GM15510 (cell line): ENCODE measurements around the gene C5AR2.

Experiments used
- POLR2A ChIP-seq: IDR thresholded peaks from 3 replicates; pipeline ENCODE4 v1.6.1; 2011; ENCODE audit warnings: borderline replicate concordance; ENCODE audit not compliant: insufficient read length; ENCODE audit errors: extremely low read depth

C5AR2 gene

DNA sequence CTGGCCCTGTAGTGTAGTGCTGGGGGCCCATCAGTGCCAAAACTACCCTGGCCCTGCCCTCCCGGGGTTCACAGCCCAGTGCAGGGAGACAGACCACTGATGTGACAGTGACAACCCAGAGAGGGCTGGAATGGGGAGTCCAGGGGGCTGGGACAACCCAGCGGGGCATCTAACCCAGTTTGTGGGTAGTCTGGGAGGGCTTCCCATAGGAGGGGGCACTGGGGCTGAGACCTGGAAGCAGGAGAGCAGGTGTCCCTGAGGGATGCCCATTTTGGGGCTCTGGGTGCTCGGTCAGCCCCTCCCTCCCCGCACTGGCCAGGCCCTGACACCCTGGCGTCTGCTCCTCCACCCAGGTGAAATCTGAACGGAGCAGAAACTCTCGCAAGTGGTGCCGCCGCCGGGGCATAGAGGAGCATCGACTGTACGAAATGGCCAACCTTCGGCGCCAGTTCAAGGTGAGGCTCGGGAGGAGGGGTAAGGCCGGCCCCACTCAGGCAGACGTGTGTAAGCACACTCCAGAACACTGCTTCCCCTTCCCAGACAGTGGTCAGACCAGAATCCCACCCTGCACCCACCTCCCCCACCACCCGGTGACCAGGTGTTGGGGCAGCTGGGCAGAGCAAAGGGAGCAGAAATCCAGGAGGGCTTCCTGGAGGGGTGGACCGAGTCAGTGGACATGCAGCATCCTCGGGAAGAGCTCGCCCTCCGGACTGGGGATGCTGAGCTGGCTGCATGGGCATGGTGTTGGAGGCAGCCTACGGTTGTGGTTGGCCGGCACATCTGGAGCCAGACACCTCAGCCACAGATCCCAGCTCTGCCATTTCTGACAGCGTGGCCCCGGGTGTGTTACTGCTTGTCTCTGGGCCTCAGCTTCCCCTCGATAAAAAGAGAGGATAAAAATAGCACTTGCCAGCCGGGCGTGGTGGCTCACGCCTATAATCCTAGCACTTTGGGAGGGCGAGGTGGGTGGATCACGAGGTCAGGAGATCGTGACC is 41.6 kb downstream of the C5AR2 start:
- TF ChIP-seq POLR2A: no peak

DNA sequence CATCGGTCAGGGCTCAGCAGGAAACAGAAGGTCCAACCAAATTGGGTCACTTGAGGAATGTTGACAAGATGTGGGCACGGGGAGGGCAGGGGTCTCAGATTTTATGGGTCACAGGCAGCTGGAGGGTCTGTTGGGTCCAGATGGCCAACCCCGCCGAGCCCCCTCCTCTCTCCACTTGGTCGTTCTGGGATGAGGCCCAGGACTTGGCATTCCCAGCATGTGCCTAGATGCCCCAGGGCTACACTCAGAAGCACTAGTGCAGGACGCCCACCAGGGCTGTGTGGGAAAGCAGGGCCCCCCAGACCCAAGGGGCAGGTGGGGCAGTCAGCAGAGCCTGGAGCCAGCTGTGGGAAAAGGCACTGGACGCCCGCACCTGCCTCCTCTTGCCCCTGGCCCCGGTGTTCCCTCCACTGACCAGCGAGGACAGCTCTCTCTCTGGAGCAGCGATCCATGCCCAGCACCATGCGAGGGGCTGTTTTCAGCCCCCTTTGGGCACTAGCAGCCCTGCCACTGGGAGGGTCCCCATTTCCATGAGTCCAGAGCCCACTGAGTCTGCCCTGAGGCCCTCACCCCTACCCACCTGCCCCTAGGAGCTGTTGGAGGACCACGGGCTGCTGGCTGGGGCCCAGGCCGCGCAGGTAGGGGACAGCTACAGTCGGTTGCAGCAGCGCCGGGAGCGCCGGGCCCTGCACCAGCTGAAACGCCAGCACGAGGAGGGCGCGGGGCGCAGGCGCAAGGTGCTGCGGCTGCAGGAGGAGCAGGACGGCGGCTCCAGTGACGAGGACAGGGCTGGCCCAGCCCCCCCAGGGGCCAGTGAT is 43.1 kb downstream of the C5AR2 start:
- no peak for TF ChIP-seq POLR2A

DNA sequence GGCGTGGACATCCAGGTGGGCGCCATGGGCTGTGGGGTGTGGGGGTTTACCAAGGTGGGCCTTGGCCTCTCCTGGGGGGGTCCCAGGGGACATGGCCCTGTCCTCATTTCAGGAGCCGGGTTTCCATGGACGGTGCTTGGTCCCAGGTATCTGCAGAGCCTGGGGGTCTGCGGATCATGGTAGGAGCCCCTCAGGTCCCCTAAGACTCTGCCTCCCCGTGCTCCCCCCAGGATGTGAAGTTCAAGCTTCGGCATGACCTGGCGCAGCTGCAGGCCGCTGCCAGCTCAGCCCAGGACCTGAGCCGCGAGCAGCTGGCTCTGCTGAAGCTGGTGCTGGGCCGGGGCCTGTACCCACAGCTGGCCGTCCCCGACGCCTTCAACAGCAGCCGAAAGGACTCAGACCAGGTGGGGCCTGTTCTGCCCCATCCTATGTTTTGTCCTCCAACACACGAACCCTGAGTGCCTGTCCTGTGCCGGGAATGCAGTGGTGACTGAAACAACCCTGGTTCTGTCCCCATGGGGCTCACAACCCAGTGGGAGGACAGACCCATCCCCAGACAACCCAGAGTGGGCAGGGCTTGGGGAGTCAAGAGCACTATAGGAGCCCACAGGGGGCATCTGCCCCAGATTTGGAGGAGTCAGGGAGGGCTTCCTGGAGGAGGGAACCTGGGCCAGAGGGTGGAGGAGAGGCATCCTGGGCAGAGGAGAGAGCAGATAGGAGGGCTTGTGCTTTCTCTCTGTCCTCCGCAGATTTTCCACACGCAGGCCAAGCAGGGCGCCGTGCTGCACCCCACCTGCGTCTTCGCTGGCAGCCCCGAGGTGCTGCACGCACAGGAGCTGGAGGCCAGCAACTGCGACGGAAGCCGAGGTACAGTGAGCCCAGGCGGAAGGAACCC is 44.0 kb downstream of the C5AR2 start:
- TF ChIP-seq POLR2A: no peak

DNA sequence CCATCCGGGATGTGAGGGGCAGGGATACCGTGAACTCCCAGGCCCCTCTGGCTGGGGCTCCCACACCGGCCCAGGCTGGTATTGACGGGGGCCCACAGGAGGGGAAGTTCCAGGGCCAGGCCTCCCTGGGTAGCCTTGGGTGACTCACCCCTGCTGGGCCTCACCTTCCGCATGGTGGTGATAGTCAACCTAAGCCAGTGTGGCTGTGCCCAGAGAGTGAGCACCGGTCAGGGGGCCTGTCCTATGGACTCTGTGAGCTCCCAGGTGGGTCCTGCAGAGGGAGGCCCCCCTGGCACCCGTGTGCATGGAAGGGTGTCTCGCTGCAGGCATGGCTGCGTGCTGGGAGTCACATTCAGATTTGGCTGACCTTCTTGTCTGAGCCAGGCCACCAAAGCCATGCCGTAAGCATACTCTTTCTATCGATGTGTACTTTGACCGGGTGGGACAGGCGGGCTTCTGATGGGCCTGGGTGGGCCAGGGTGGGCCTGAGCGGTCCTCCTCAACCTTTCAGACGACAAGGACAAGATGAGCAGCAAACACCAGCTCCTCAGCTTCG is 44.7 kb downstream of the C5AR2 start:
- TF ChIP-seq POLR2A: no peak

DNA sequence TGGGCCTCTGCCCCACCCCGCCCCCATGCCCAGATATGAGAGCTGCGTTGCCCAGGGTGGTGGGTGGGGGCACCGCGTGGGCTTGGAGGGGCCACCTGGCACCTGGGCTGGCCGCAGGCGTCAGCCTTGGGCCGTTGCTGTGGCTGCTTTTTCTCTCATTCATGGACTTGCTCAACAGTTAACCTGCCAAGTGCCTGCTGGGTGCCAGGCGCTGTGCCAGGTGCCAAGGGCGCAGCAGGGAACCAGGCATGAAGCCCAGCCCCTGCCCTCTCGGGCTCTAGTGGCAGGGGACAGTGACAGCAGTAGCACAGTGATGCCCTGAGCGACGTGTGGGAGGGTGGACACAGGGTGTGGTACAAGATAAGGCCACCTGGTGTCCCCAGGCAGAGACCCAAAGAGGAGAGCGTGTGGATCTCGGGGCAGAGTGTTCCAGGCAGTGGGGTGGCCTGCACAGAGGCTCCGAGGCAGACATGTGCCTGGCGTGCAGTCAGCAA is 45.3 kb downstream of the C5AR2 start:
- TF ChIP-seq POLR2A: no peak

DNA sequence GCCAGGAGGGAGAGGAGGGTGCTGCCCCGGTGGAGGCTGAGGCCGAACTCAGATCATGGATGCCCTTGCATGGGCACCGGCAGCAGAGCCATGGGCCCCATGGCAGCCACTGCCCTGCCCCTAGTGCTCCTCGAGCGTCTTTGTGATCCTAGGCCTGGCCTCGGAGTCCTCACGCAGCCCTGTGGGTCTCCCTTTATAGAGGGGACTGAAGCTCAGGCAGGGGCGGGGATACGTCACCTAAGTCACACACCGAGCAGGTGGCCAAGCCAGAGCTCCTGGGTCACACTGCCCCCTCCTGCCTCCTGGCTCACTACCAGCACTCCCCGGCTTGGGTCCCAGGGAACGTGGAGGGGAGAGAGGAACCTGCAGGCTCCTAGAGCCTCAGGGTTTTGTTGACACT is 45.8 kb downstream of the C5AR2 start:
- TF ChIP-seq POLR2A: no peak

DNA sequence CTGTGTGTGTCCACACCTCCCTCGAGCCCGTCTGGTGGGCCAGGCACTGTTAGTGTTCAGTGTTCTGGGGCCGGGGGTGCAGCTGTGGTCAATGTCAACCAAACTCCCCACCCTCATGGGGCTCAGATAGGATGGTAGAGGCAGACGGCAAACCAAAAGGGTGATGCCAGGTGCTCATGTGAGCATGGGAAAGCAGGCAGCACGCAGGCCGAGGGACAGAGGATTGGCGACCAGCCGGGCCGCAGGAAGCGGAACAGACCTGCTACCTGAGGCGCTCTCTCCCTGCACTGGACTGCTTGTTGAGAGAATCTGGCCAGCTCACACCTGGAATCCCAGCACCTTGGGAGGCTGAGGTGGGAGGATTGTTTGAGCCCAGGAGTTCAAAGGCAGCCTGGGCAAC is 46.3 kb downstream of the C5AR2 start:
- no peak for TF ChIP-seq POLR2A

DNA sequence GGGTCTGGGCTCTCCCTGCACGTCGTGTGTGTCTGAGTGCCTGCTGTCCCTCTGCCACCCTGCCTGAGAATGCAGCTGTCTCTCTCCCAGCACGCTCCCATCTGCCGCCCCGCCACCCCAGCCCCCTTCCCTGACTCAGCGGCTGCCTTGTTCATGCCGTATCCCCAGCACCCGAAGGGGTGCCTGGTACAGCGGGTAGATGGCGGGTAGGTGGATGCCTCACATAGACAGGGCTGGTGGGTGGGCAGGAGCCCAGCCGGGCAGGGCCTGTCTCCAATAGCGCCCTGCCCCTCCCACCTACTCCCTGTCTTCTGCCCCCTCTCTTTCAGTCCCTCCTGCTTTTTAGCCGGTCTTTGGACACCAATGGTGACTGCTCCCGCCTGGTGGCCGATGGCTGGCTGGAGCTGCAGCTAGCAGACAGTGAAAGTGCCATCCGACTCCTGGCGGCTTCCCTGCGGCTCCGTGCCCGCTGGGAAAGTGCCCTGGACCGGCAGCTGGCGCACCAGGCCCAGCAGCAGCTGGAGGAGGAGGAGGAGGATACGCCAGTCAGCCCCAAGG is 47.5 kb downstream of the C5AR2 start:
- TF ChIP-seq POLR2A: no peak

DNA sequence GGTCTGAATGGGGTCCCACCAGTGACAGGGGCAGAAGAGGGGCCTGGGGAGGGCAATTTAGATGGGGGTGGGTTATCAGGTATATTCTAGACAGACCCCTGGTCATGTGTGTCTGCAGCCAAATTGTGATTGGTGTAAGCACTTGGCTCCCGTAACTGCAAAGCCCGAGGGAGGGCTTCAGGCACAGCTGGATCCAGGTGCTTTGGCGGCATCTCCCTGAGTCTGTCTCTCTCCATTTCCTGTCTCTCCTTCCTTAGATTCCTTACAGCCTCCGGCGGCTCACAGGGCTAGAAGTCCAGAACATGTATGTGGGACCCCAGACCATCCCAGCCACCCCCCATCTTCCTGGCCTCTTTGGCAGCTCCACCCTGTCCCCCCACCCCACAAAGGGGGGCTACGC is 48.6 kb downstream of the C5AR2 start:
- TF ChIP-seq POLR2A: no peak

DNA sequence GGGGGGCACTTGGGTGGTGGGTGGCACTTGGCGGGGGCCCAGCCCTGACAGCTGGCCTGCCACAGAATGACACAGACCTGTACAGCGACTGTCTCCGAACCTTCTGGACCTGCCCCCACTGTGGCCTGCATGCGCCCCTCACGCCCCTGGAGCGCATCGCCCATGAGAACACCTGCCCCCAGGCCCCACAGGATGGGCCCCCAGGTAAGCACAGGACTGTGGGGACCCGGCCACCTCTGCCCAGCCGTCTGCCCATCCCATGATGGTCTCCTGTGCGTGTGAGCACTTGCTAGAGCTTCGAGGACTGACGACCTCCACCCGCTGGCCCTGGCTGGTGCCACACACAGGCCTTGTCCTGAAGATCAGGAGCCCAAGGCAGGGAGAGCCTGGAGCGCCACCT is 49.1 kb downstream of the C5AR2 start:
- no peak for TF ChIP-seq POLR2A

DNA sequence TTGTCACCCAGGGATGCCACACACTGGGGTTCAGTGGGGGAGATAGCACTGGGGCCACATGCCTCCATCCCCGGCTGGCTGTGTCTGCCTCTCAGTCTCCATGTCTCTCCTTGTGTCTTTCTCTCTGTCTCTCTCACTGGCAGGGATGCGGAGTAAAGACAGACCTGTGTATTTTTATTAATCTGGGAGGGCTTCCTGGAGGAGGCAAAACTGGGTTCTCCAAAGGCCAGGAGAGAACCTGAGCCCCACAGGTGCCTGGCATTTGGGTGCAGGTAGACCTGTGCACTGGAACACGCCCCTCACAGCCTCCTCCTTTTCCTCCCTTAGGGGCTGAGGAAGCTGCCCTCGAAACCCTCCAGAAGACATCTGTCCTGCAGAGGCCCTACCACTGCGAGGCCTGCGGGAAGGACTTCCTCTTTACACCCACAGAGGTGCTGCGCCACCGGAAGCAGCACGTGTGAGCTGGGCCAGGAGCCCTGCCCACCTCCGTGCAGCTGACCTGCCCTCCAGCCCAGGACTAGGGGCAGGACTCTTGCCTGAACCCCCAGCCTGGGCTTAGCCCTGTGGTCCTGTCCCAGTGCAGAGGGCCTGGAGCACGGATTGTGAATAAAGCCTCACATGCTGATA is 49.8 kb downstream of the C5AR2 start:
- TF ChIP-seq POLR2A: no peak

DNA sequence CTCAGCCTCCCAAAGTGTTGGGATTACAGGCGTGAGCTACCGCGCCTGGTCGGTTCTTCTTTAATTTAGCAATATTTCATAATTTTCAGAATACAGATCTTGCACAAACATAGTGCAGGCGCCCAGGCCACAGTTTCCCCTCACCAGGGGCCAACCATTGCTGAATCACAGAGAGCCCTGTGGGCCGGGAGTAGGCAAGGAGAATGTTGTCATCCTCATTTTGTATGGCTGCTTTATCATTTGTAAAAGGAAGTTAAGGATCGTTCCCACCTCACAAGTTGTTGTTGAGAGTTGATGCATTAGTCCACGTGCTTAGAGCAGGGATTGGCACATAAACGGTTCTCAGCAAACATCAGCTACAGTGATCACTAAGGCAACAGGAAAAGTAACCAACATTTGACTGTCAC is 57.2 kb downstream of the C5AR2 start:
- TF ChIP-seq POLR2A: no peak
